Measurements from ENCODE around the gene GPHA2.

Gene GPHA2

GRCh38 chr11:64911689-64912088, 24.0 kb downstream of the GPHA2 start:
- Histone ChIP-seq H3K4me1 (ENCODE audit: control insufficient read depth, low read length) (peaks cover 11% of the 10 kb centered on the region), H3K4me3 (ENCODE audit: low read length) (no peak overlapping the region), H3K9me3 (ENCODE audit: control insufficient read depth, insufficient read depth, low read length) (no peaks in the 10 kb centered on the region), H3K36me3 (ENCODE audit: control insufficient read depth, low read length) (peaks cover 54% of the 10 kb centered on the region), H3K27me3 (ENCODE audit: control insufficient read depth, low read length) (no peaks in the 10 kb centered on the region), H3K79me2 (ENCODE audit: control insufficient read depth, low read length) (peaks cover 18% of the 10 kb centered on the region), H3F3A (ENCODE audit: control insufficient read depth, insufficient read depth) (no peaks in the 10 kb centered on the region), H3K9me2 (replicated peaks; ENCODE audit: control insufficient read depth, low read length) (no peaks in the 10 kb centered on the region), H4K20me1 (ENCODE audit: control insufficient read depth, insufficient read depth, low read depth, low read length) (no peaks in the 10 kb centered on the region), H3K4me2 (ENCODE audit: low read length) (no peak overlapping the region), H3K27ac (ENCODE audit: low read depth, low read length) (no peak overlapping the region)
- TF ChIP-seq EZH2phosphoT487 (IDR thresholded peaks at IDR 0.05; ENCODE audit: borderline replicate concordance, low read length) (no peak), CTCF (IDR thresholded peaks at IDR 0.05; ENCODE audit: low read depth, low read length, poor library complexity, severe bottlenecking) (no peak)

GRCh38 chr11:64911142-64911541, 24.6 kb downstream of the GPHA2 start:
- no peak overlapping the region for H3K27ac ChIP-seq (ENCODE audit: low read depth, low read length)
- H3K9me2 ChIP-seq (replicated peaks; ENCODE audit: control insufficient read depth, low read length) = no peaks in the 10 kb centered on the region
- H3K27me3 ChIP-seq (ENCODE audit: control insufficient read depth, low read length) = no peaks in the 10 kb centered on the region
- H3K9me3 ChIP-seq (ENCODE audit: control insufficient read depth, insufficient read depth, low read length) = no peaks in the 10 kb centered on the region
- H4K20me1 ChIP-seq (ENCODE audit: control insufficient read depth, insufficient read depth, low read depth, low read length) = no peaks in the 10 kb centered on the region
- TF ChIP-seq CTCF (IDR thresholded peaks at IDR 0.05; ENCODE audit: low read depth, low read length, poor library complexity, severe bottlenecking) (no peak), EZH2phosphoT487 (IDR thresholded peaks at IDR 0.05; ENCODE audit: borderline replicate concordance, low read length) (no peak)
- H3K79me2 ChIP-seq (ENCODE audit: control insufficient read depth, low read length) = peaks cover 13% of the 10 kb centered on the region
- H3F3A ChIP-seq (ENCODE audit: control insufficient read depth, insufficient read depth) = no peaks in the 10 kb centered on the region
- no peak overlapping the region for H3K4me2 ChIP-seq (ENCODE audit: low read length)
- H3K4me1 ChIP-seq (ENCODE audit: control insufficient read depth, low read length) = peaks cover 10% of the 10 kb centered on the region
- H3K4me3 ChIP-seq (ENCODE audit: low read length) = no peak overlapping the region
- peaks cover 60% of the 10 kb centered on the region for H3K36me3 ChIP-seq (ENCODE audit: control insufficient read depth, low read length)

GRCh38 chr11:64910451-64911093, 25.1 kb downstream of the GPHA2 start:
- no peaks in the 10 kb centered on the region for H3K9me3 ChIP-seq (ENCODE audit: control insufficient read depth, insufficient read depth, low read length)
- no peak overlapping the region for H3K4me3 ChIP-seq (ENCODE audit: low read length)
- peaks cover 4% of the 10 kb centered on the region for H3K4me1 ChIP-seq (ENCODE audit: control insufficient read depth, low read length)
- H3K27me3 ChIP-seq (ENCODE audit: control insufficient read depth, low read length) = no peaks in the 10 kb centered on the region
- TF ChIP-seq CTCF (IDR thresholded peaks at IDR 0.05; ENCODE audit: low read depth, low read length, poor library complexity, severe bottlenecking) (no peak), EZH2phosphoT487 (IDR thresholded peaks at IDR 0.05; ENCODE audit: borderline replicate concordance, low read length) (no peak)
- peaks cover 7% of the 10 kb centered on the region for H3K79me2 ChIP-seq (ENCODE audit: control insufficient read depth, low read length)
- H3K27ac ChIP-seq (ENCODE audit: low read depth, low read length) = no peak overlapping the region
- H3K9me2 ChIP-seq (replicated peaks; ENCODE audit: control insufficient read depth, low read length) = no peaks in the 10 kb centered on the region
- no peaks in the 10 kb centered on the region for H4K20me1 ChIP-seq (ENCODE audit: control insufficient read depth, insufficient read depth, low read depth, low read length)
- H3K36me3 ChIP-seq (ENCODE audit: control insufficient read depth, low read length) = peaks cover 66% of the 10 kb centered on the region
- no peak overlapping the region for H3K4me2 ChIP-seq (ENCODE audit: low read length)
- no peaks in the 10 kb centered on the region for H3F3A ChIP-seq (ENCODE audit: control insufficient read depth, insufficient read depth)
